Right atrium auricular region (tissue), 2 donors: ENCODE measurements around the gene GABRB1. TPM values are rescaled to one million over a fixed set of nuclear protein-coding genes. Genes with fewer than 3 reads are reported as not detected.

Experiments used
- DNase-seq: peaks from one replicate; pipeline ENCODE4 v3.0.0-alpha.2; 2019; ENCODE audit warnings: low spot score
- H3K27ac ChIP-seq, 2 donors: fragments of 200-600 bp; sonication (generic); 1 replicate in 1 of 2; 2 replicates in 1 of 2; pipeline ENCODE4 v1.5.1; 2016 to 2019
- H3K27me3 ChIP-seq, 2 donors: fragments of 200-600 bp; sonication (generic); one replicate each; pipeline versions ENCODE4 v1.5.1 to v1.6.0; 2017 to 2019
- H3K36me3 ChIP-seq: fragments of 200-600 bp; sonication (generic); one replicate; pipeline ENCODE4 v1.5.1; 2016
- H3K4me1 ChIP-seq, 2 donors: fragments of 200-600 bp; sonication (generic); one replicate each; pipeline versions ENCODE4 v1.5.1 to v1.6.0; 2017 to 2019
- H3K4me3 ChIP-seq, 2 donors: fragments of 200-600 bp; sonication (generic); 1 replicate in 1 of 2; 2 replicates in 1 of 2; pipeline ENCODE4 v1.5.1; 2017 to 2019; ENCODE audit warnings: mild to moderate bottlenecking in 1 of 2, moderate library complexity in 1 of 2
- H3K9me3 ChIP-seq, 2 donors: fragments of 200-600 bp; sonication (generic); one replicate each; pipeline ENCODE4 v1.5.1; 2019
- CTCF ChIP-seq, 2 donors: fragments of 200-600 bp; sonication (generic); IDR thresholded peaks; one replicate each; pipeline ENCODE4 v1.5.1; 2019; ENCODE audit warnings: antibody characterized with exemption in 2 of 2
- total RNA-seq, 2 donors: library from RNA; depleted of rRNA; stranded (reverse); fragments of >200 nt; gene quantifications; one replicate each; pipeline ENCODE4 v1.1.0, GENCODE V29; 2016

The GABRB1 gene
- total RNA-seq, 2 donors from 2014 or later = 1.1 to 2.6 TPM

DNA sequence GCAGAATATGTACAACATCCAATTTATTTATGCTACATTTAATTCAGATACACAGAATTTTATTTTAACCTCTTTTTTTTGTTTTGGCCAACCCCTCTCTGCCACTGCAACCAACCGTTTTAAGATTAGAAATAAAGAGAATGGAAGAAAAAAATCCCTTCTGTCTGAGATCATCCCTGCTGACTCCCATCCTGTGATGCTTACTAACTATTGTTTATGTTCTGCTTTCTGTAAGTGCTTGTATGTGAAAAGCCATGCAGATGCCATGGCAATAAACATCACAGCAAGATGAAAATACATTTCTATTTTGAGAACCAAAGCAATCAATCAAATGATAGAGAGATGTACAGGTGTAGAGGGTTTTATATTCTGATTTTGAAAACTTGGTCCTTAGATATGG, 70.1 kb downstream of the GABRB1 start:
- Histone ChIP-seq H3K4me3 (no peak overlapping the region), H3K9me3 (no peaks in the 10 kb centered on the region), H3K27me3 (no peaks in the 10 kb centered on the region), H3K27ac (no peak overlapping the region), H3K36me3 (no peaks in the 10 kb centered on the region), H3K4me1 (no peaks in the 10 kb centered on the region)
- DNase-seq = no peak
- TF ChIP-seq CTCF (IDR thresholded peaks at IDR 0.05) = no peak

DNA sequence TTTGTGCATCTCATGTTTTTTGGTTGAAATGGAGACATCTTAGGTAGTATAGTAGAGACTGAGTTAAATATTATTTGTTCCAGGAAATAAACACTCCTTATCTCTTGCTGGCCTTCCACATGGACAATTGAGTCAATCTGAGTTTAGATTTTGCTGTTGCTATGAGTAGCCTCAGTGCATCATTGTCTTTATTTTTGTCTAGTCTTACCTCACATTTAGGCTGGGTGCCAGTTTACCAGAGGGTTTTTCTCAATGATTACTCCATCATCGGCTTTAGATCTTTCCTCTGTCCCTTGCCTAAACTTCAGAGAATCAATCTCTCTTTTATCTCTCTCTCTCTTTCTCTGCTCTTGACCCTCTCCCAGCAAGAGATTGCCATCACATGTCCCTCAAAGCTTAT, 73.6 kb downstream of the GABRB1 start:
- Histone ChIP-seq H3K36me3 (no peaks in the 10 kb centered on the region), H3K27ac (no peak overlapping the region), H3K9me3 (no peaks in the 10 kb centered on the region), H3K4me3 (no peak overlapping the region), H3K4me1 (no peaks in the 10 kb centered on the region), H3K27me3 (no peaks in the 10 kb centered on the region)
- no peak for DNase-seq
- no peak for TF ChIP-seq CTCF (IDR thresholded peaks at IDR 0.05)

DNA sequence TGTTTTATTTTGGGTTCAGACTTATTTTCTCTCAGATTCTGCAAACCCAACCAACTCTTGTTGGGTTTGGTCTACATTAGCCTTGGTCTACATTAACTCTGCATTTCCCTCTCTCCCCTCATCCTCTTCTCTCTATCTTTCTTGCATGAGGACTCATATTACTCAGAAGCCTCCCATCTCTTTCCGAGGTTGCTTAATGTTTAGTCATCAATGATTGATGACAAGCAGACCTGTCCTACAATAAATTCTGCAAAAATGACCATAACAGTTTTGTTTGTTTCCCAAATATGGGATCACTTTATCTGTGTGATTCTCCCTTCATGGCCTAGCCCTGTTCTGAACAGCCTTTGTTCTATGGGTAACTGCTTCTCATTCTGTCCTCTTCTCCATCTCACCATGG, 75.2 kb downstream of the GABRB1 start:
- Histone ChIP-seq H3K36me3 (no peaks in the 10 kb centered on the region), H3K27me3 (no peaks in the 10 kb centered on the region), H3K9me3 (no peaks in the 10 kb centered on the region), H3K4me1 (no peaks in the 10 kb centered on the region), H3K27ac (no peak overlapping the region), H3K4me3 (no peak overlapping the region)
- no peak for DNase-seq
- TF ChIP-seq CTCF (IDR thresholded peaks at IDR 0.05) = no peak

DNA sequence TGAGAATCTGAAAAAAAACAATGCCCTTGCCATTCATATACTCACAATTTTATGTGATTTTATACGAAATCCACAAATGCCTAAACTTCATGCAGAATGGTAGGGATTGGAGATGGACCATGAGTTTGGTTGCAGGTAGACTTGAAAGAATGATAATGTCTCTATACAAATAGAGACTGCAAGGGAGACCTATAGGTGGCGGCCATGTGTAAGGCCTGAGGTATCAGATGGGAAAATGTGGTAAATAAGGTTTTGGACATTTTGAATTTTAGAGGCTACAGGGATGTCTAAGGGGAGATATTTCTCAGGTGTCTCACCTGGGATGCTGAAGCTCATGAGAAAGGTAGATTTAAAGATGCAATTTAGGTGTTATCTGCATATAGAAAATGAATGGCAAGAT, 78.0 kb downstream of the GABRB1 start:
- no peak for TF ChIP-seq CTCF (IDR thresholded peaks at IDR 0.05)
- H3K4me3 ChIP-seq = no peak overlapping the region
- H3K4me1 ChIP-seq = no peaks in the 10 kb centered on the region
- no peaks in the 10 kb centered on the region for H3K36me3 ChIP-seq
- DNase-seq = no peak
- no peaks in the 10 kb centered on the region for H3K27me3 ChIP-seq
- no peak overlapping the region for H3K27ac ChIP-seq
- no peaks in the 10 kb centered on the region for H3K9me3 ChIP-seq

DNA sequence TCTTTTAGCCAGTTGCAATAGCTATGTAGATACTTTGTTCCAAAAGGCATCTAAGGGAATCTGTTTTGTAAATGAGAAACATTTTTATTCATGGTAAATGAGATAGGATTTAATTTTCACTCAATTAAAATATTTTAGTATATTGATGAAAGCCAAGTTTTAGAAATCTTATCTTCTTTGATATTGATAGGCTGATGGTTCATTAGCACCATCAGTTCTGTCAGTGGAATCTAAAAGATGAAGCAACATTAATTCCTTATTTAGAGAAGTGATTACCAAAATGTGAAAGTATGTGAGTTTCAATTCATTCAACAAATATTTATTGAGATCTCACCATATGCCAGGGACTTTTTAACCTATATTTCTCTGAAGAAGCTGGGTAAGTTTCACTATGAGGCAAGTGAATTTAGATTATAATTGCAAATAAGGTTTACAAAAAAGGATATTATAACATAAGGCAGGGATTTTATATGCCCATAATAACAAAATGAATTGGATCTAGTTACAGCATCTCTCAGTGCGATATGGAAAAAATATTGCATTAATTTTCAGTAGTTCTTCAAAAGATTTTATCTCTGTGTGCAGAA, 79.3 kb downstream of the GABRB1 start:
- H3K9me3 ChIP-seq = no peaks in the 10 kb centered on the region
- no peak overlapping the region for H3K4me3 ChIP-seq
- no peak for TF ChIP-seq CTCF (IDR thresholded peaks at IDR 0.05)
- no peaks in the 10 kb centered on the region for H3K27me3 ChIP-seq
- no peaks in the 10 kb centered on the region for H3K4me1 ChIP-seq
- H3K27ac ChIP-seq = no peak overlapping the region
- DNase-seq = no peak
- H3K36me3 ChIP-seq = no peaks in the 10 kb centered on the region
